ENCODE data around the gene HS3ST5. TPM values are rescaled to one million over a fixed set of nuclear protein-coding genes. Genes with fewer than 3 reads are reported as not detected.

Gene HS3ST5
- total RNA-seq, 1 experiment from 2014 or later = not detected

GRCh38 chr6:114361036-114361435, 18.2 kb upstream of the HS3ST5 start:
- no peaks in the 10 kb centered on the region for H3K4me1 ChIP-seq (ENCODE audit: control insufficient read depth in 1 of 2, insufficient read depth in 2 of 2, low read length in 2 of 2)
- peaks cover 17% of the 10 kb centered on the region; the same call in 1 of the 2 replicates for H3K27me3 ChIP-seq (ENCODE audit: insufficient read depth, low read length)
- no peaks in the 10 kb centered on the region for H3K36me3 ChIP-seq (ENCODE audit: control insufficient read depth in 1 of 2, insufficient read depth in 2 of 2, low read length in 2 of 2)
- no peaks in the 10 kb centered on the region; the same call in 1 of the 2 replicates for H4K20me1 ChIP-seq (ENCODE audit: insufficient read depth)
- no peak overlapping the region for H3K9ac ChIP-seq (ENCODE audit: low read length)
- ChIA-PET RAD21 (ENCODE audit: low non-redundant PET in 1 of 2, low total read pairs in 2 of 2, uncharacterized antibody in 2 of 2, unreplicated experiment in 2 of 2) (no interaction called here), POLR2A (no interaction called here), CTCF (no interaction called here)
- H3K4me2 ChIP-seq (ENCODE audit: low read length) = no peak overlapping the region
- H3K27ac ChIP-seq (ENCODE audit: low read depth, low read length) = no peak overlapping the region
- no peaks in the 10 kb centered on the region for H3K9me3 ChIP-seq (ENCODE audit: control insufficient read depth in 1 of 2, insufficient read depth in 1 of 2, low read depth in 1 of 2, low read length in 2 of 2)
- BruUV-seq (replicated peaks) = no TSS peak
- H2AFZ ChIP-seq (ENCODE audit: low read depth, low read length, poor library complexity, severe bottlenecking) = no peak overlapping the region
- no peaks in the 10 kb centered on the region for H3K79me2 ChIP-seq (ENCODE audit: insufficient read depth, low read length)
- no peaks in the 10 kb centered on the region for H3K9me2 ChIP-seq (ENCODE audit: insufficient read depth)
- intact Hi-C loops (cut with micrococcal nuclease) = no loop called here
- no peak overlapping the region for H3K4me3 ChIP-seq (replicated peaks in 1 of 2; ENCODE audit: low read depth in 1 of 2, low read length in 2 of 2)
- ATAC-seq = no peak
- TF ChIP-seq ZFX (IDR thresholded peaks at IDR 0.05) = no peak
- no peak for TF ChIP-seq YY1 (IDR thresholded peaks at IDR 0.05; ENCODE audit: extremely low read depth, insufficient replicate concordance, low read depth, low read length)
- no peak for TF ChIP-seq ZNF274 (IDR thresholded peaks at IDR 0.05; ENCODE audit: low read depth, low read length)
- no peak for TF ChIP-seq TCF7L2 (IDR thresholded peaks at IDR 0.05; ENCODE audit: borderline replicate concordance, extremely low read depth, insufficient read depth, insufficient read length)
- TF ChIP-seq ELF1 (IDR thresholded peaks at IDR 0.05; ENCODE audit: borderline replicate concordance, low read depth) = no peak
- TF ChIP-seq POLR2A (IDR thresholded peaks at IDR 0.05; ENCODE audit: borderline replicate concordance, extremely low read depth, insufficient read depth, insufficient read length) = no peak
- no peak for TF ChIP-seq EZH2phosphoT487 (IDR thresholded peaks at IDR 0.05; ENCODE audit: borderline replicate concordance)
- TF ChIP-seq SP1 (IDR thresholded peaks at IDR 0.05; ENCODE audit: low read depth) = no peak
- TF ChIP-seq EZH2 (IDR thresholded peaks at IDR 0.05) = no peak
- TF ChIP-seq FOSL1 (IDR thresholded peaks at IDR 0.05; ENCODE audit: low read depth) = no peak
- no peak for TF ChIP-seq RAD21 (IDR thresholded peaks at IDR 0.05; ENCODE audit: low read depth)
- TF ChIP-seq ATF3 (IDR thresholded peaks at IDR 0.05) = no peak
- no peak for TF ChIP-seq CTCF (IDR thresholded peaks at IDR 0.05 in 2 of 3, conservative IDR thresholded peaks at IDR 0.05 in 1 of 3; ENCODE audit: borderline replicate concordance in 1 of 3, insufficient read depth in 1 of 3, low read depth in 2 of 3, low read length in 2 of 3)
- no peak for TF ChIP-seq POLR2AphosphoS5 (IDR thresholded peaks at IDR 0.05; ENCODE audit: low read depth, low read length)
- no peak for TF ChIP-seq SRF (IDR thresholded peaks at IDR 0.05; ENCODE audit: low read depth)
- DNase-seq (ENCODE audit: low read depth, low spot score) = no peak

Measured in HCT116 (cell line).